ENCODE data around the gene TSPAN16.
A peak's percentile ranks its signal among the peaks of the same experiment; 100 is the strongest.

TSPAN16 gene

DNA sequence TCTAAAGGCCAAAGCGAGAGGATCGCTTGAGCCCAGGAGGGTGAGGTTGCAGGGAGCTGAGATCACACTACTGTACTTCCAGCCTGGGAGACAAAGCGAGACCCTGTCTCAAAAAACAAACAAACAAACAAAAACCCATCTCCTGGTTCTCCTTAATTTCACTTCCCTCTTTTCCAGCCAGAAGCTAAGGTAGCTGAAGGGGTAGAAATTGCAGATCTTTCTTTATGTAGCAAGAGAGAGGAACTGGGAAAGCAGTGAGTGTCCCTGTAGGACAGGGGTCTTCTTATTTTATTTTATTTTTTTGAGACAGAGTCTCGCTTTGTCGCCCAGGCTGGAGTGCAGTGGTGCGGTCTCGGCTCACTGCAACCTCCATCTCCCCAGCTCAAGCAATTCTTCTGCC is 4.5 kb upstream of the TSPAN16 start (continued):
- no peak for TF ChIP-seq ZNF184 (tag by site-specific recombination; IDR thresholded peaks at IDR 0.05)
- no peak for TF ChIP-seq ZNF792 (tag by site-specific recombination; IDR thresholded peaks at IDR 0.05)

DNA sequence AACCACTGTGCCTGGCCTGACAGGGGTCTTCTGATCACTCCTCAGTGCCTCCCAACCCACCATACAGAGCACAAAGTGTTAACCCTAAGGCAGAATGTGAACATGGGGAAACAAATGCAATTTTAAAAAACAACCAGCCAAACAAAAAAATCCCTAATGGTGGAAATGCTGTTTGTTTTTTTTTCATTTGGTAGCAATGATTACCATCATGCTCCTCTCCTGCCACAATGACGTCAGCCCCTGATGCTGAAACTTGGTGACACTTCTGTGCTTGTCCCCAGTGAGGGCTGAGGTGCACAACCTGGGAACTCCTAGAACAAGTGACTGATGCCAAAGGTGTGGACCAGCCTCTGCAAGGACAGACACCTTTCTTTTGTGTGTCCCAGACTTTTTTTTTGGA is 4.0 kb upstream of the TSPAN16 start:
- H3K27ac ChIP-seq (ENCODE audit: extremely low read depth, low read depth, low read length), result no peak overlapping the region
- ChIA-PET POLR2A (no interaction called here), CTCF (interaction anchor here (0.7 to 1.3 kb wide), 3 partner anchors 83 to 161 kb away, joined by 3 to 9 read pairs (median 4); partner anchors contain the start of gene SWSAP1)
- no peaks in the 10 kb centered on the region for H3K9me3 ChIP-seq (ENCODE audit: control insufficient read depth, insufficient read depth, low read depth, low read length)
- H3K36me3 ChIP-seq (ENCODE audit: control insufficient read depth in 2 of 2, insufficient read depth in 1 of 2, low read length in 2 of 2), result no peaks in the 10 kb centered on the region
- no peaks in the 10 kb centered on the region; the same call in 1 of the 2 replicates for H3K4me1 ChIP-seq (ENCODE audit: control insufficient read depth, insufficient read depth, low read length)
- H3K4me3 ChIP-seq (ENCODE audit: low read depth, low read length), result no peak overlapping the region
- TF ChIP-seq, protein P1, sequence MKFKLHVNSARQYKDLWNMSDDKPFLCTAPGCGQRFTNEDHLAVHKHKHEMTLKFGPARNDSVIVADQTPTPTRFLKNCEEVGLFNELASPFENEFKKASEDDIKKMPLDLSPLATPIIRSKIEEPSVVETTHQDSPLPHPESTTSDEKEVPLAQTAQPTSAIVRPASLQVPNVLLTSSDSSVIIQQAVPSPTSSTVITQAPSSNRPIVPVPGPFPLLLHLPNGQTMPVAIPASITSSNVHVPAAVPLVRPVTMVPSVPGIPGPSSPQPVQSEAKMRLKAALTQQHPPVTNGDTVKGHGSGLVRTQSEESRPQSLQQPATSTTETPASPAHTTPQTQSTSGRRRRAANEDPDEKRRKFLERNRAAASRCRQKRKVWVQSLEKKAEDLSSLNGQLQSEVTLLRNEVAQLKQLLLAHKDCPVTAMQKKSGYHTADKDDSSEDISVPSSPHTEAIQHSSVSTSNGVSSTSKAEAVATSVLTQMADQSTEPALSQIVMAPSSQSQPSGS (tag by site-specific recombination; IDR thresholded peaks at IDR 0.05; ENCODE audit: low read depth), result peak; percentile 79
- TF ChIP-seq ZNF354C (tag by site-specific recombination; IDR thresholded peaks at IDR 0.05; ENCODE audit: borderline replicate concordance, low read depth) (no peak), ZNF302 (tag by site-specific recombination; IDR thresholded peaks at IDR 0.05; ENCODE audit: low read depth) (no peak), OSR2 (tag by site-specific recombination; IDR thresholded peaks at IDR 0.05) (peak; percentile 32; the same call in 1 of the 2 replicates)

DNA sequence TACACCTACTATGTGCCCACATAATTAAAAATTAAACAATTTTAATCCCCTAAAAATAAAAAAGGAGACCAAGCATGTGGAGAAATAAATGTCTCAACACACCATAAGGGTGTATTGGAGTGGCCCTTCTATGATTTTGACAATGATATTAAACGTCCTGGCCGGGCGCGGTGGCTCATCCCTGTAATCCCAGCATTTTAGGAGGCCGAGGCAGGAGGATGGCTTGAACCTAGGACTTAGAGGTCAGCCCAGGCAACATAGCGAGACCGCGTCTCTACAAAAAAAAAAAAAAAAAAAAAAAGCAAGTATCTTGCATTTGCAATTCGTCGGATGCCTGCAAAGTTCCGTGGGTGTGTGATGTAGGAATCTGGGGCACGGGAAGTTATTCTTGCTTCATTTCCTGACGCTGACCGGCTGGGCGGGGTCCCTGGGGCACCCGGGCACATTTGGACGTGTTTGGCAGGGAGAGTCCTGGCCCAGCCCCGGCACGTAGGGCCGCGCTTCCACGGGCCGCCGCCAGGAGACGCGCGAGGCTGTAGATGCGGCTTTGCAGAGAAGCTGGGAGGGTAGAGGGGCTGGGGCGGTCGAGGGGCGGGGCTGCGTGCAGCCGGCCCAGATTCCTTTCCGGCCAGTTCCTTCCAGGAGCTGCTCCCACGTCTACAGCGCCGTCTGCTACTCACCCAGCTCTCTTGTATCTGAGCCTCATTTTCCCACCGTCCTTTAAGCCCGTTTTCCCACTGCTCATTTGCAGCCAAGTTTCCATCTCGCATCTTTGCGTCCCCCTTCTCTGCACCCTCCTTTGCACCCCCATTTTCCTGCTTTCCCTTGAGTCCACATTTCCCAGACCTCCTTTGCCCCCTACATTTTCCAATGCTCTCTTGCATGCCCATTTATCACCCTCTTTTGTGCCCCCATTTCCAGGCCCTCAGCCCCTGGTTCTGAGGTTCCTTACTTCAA is 2.2 kb upstream of the TSPAN16 start:
- H3K4me3 ChIP-seq (ENCODE audit: low read depth, low read length), result no peak overlapping the region
- no peaks in the 10 kb centered on the region for H3K36me3 ChIP-seq (ENCODE audit: control insufficient read depth in 2 of 2, insufficient read depth in 1 of 2, low read length in 2 of 2)
- H3K9me3 ChIP-seq (ENCODE audit: control insufficient read depth, insufficient read depth, low read depth, low read length), result no peaks in the 10 kb centered on the region
- POLR2A ChIA-PET, result interaction anchor here (0.6 to 1.1 kb wide), 15 partner anchors 12 to 473 kb away, joined by 3 to 15 read pairs (median 4); partner anchors contain the start of genes CCDC159, EPOR, ODAD3 and PRKCSH
- CTCF ChIA-PET, result interaction anchor here (0.6 to 4.1 kb wide), 31 partner anchors 8 to 321 kb away, joined by 3 to 44 read pairs (median 4); partner anchors contain the start of genes ELAVL3, ODAD3, PRKCSH and SWSAP1
- no peak overlapping the region for H3K27ac ChIP-seq (ENCODE audit: extremely low read depth, low read depth, low read length)
- no peaks in the 10 kb centered on the region; the same call in 1 of the 2 replicates for H3K4me1 ChIP-seq (ENCODE audit: control insufficient read depth, insufficient read depth, low read length)
- TF ChIP-seq ZNF747 (tag by site-specific recombination; IDR thresholded peaks at IDR 0.05), result no peak
- no peak for TF ChIP-seq ZNF37A (tag by site-specific recombination; IDR thresholded peaks at IDR 0.05)
- no peak for TF ChIP-seq ZNF121 (tag by site-specific recombination; IDR thresholded peaks at IDR 0.05)
- TF ChIP-seq ZNF16 (tag by site-specific recombination; IDR thresholded peaks at IDR 0.05; ENCODE audit: low read depth), result no peak
- TF ChIP-seq ZNF146 (tag by site-specific recombination; IDR thresholded peaks at IDR 0.05), result no peak
- no peak for TF ChIP-seq ZIC2 (tag by site-specific recombination; IDR thresholded peaks at IDR 0.05)
- TF ChIP-seq ZNF211 (tag by site-specific recombination; IDR thresholded peaks at IDR 0.05; ENCODE audit: low read depth), result no peak
- TF ChIP-seq ZNF529 (tag by site-specific recombination; IDR thresholded peaks at IDR 0.05; ENCODE audit: insufficient replicate concordance), result no peak
- TF ChIP-seq, protein P2, sequence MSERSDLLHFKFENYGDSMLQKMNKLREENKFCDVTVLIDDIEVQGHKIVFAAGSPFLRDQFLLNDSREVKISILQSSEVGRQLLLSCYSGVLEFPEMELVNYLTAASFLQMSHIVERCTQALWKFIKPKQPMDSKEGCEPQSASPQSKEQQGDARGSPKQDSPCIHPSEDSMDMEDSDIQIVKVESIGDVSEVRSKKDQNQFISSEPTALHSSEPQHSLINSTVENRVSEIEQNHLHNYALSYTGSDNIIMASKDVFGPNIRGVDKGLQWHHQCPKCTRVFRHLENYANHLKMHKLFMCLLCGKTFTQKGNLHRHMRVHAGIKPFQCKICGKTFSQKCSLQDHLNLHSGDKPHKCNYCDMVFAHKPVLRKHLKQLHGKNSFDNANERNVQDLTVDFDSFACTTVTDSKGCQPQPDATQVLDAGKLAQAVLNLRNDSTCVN (tag by site-specific recombination; optimal IDR thresholded peaks at IDR 0.05), result peak; percentile 43
- TF ChIP-seq ZNF184 (tag by site-specific recombination; IDR thresholded peaks at IDR 0.05), result 0 out of 2 replicates have a peak, but pooled peaks have one; percentile 9
- no peak for TF ChIP-seq HOXD13 (CRISPR knock-in tag; IDR thresholded peaks at IDR 0.05; ENCODE audit: borderline replicate concordance)
- TF ChIP-seq ZBTB8A (tag by site-specific recombination; IDR thresholded peaks at IDR 0.05), result peak; percentile 59
- TF ChIP-seq, protein P3, sequence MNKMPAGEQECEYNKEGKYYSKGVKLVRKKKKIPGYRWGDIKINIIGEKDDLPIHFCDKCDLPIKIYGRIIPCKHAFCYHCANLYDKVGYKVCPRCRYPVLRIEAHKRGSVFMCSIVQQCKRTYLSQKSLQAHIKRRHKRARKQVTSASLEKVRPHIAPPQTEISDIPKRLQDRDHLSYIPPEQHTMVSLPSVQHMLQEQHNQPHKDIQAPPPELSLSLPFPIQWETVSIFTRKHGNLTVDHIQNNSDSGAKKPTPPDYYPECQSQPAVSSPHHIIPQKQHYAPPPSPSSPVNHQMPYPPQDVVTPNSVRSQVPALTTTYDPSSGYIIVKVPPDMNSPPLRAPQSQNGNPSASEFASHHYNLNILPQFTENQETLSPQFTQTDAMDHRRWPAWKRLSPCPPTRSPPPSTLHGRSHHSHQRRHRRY (tag by site-specific recombination; IDR thresholded peaks at IDR 0.05), result no peak; the same call in 1 of the 2 replicates
- TF ChIP-seq, protein P4, sequence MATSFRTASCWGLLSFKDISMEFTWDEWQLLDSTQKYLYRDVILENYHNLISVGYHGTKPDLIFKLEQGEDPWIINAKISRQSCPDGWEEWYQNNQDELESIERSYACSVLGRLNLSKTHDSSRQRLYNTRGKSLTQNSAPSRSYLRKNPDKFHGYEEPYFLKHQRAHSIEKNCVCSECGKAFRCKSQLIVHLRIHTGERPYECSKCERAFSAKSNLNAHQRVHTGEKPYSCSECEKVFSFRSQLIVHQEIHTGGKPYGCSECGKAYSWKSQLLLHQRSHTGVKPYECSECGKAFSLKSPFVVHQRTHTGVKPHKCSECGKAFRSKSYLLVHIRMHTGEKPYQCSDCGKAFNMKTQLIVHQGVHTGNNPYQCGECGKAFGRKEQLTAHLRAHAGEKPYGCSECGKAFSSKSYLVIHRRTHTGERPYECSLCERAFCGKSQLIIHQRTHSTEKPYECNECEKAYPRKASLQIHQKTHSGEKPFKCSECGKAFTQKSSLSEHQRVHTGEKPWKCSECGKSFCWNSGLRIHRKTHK (tag by site-specific recombination; IDR thresholded peaks at IDR 0.05), result no peak
- peak; percentile 71 for TF ChIP-seq ZEB2 (tag by site-specific recombination; IDR thresholded peaks at IDR 0.05)
- no peak for TF ChIP-seq MEIS1 (CRISPR knock-in tag; IDR thresholded peaks at IDR 0.05; ENCODE audit: borderline replicate concordance)
- TF ChIP-seq ZNF302 (tag by site-specific recombination; IDR thresholded peaks at IDR 0.05; ENCODE audit: low read depth), result no peak
- TF ChIP-seq SP2 (tag by site-specific recombination; IDR thresholded peaks at IDR 0.05), result peak; percentile 78
- peak; percentile 86; the same call in 1 of the 2 replicates for TF ChIP-seq ZNF660 (tag by site-specific recombination; IDR thresholded peaks at IDR 0.05)
- TF ChIP-seq ZNF214 (tag by site-specific recombination; IDR thresholded peaks at IDR 0.05; ENCODE audit: borderline replicate concordance), result no peak
- peak; percentile 72 for TF ChIP-seq ZBTB17 (tag by site-specific recombination; IDR thresholded peaks at IDR 0.05)
- TF ChIP-seq ZNF600 (tag by site-specific recombination; IDR thresholded peaks at IDR 0.05), result peak; percentile 68; the same call in 1 of the 2 replicates
